Cardiac muscle cell (in vitro differentiated cells and primary cell): Measurements from ENCODE around the gene TMEM214. TPM values are rescaled to one million over a fixed set of nuclear protein-coding genes. Genes with fewer than 3 reads are reported as not detected.

ENCODE experiments used
- DNase-seq, 2 donors: peaks; one replicate each; pipeline versions ENCODE4 v3.0.0 to v3.0.0-alpha.2; 2010 to 2017; ENCODE audit warnings: low read depth in 1 of 2, low spot score in 1 of 2
- H3K27ac ChIP-seq: fragments of 200-600 bp; sonication (generic); 2 replicates; pipeline ENCODE4 v1.5.1; 2016
- H3K27me3 ChIP-seq: fragments of 200-600 bp; sonication (generic); 2 replicates; pipeline ENCODE4 v1.6.0; 2016; ENCODE audit warnings: control low read depth
- H3K36me3 ChIP-seq: fragments of 200-600 bp; sonication (generic); 2 replicates; pipeline ENCODE4 v1.5.1; 2016; ENCODE audit warnings: control low read depth
- H3K4me1 ChIP-seq: fragments of 200-600 bp; sonication (generic); 2 replicates; pipeline ENCODE4 v1.8.1; 2017; ENCODE audit warnings: low read depth, mild to moderate bottlenecking, mixed run types
- H3K4me3 ChIP-seq: fragments of 200-600 bp; sonication (generic); 2 replicates; pipeline ENCODE4 v1.5.1; 2016; ENCODE audit warnings: mild to moderate bottlenecking
- H3K9me3 ChIP-seq: fragments of 200-600 bp; sonication (generic); 2 replicates; pipeline ENCODE4 v1.5.1; 2017; ENCODE audit warnings: low read depth, mild to moderate bottlenecking, control low read depth
- polyA plus RNA-seq: library from polyadenylated mRNA; unstranded; fragments of >200 nt; fragmentation: Nextera tagmentation; extraction: Ambion mirVana; gene quantifications from 2 replicates; pipeline ENCODE4 v1.2.1, GENCODE V29; 2016
- total RNA-seq: library from RNA; depleted of rRNA; stranded (reverse); fragments of >200 nt; gene quantifications from 2 replicates; pipeline ENCODE4 v1.2.3, GENCODE V29; 2016
- TF ChIP-seq, protein P1 (sequence below): IDR thresholded peaks from 2 replicates; pipeline ENCODE4 v1.5.1; 2012; ENCODE audit warnings: low read depth, mild to moderate bottlenecking, low read length

Gene TMEM214
- total and polyA plus RNA-seq, 2 experiments from 2014 or later: 38.9 to 66.3 TPM

DNA sequence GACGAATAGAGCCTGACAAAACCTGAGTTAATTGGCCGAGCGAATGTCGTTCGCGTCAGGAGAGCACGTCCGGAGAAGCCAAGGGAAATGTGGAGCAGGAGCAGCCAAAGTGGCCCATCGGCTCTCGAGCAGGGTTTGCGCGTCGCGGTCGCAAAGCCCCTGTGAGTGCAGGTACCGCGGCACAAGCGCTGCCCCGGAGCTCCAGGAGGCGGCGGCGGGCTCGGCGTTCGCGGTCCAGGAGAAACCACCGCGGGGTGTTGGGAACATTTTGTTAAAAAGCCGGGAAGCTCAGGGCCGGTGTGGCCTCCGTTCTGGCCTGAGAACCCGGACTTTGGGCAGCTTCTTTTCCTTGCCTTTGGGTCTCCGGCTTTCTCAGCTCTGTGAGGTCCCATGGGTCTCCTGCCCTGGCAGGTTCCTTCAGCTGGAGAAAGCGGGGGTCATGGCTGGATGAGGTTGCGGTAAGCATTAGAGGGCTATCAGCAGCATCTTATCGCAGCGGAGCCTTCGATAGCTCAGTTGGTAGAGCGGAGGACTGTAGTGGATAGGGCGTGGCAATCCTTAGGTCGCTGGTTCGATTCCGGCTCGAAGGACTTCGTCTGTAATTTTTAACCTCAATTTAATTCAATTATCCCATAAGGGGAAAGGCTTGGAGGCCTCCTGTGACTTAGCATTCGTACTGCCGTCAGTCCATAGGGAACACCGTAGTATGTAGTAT, 17.7 kb downstream of the TMEM214 start:
- Histone ChIP-seq H3K36me3 (peaks cover 21% of the 10 kb centered on the region), H3K27ac (peak overlapping the region; percentile 96)
- TF ChIP-seq, protein P1, sequence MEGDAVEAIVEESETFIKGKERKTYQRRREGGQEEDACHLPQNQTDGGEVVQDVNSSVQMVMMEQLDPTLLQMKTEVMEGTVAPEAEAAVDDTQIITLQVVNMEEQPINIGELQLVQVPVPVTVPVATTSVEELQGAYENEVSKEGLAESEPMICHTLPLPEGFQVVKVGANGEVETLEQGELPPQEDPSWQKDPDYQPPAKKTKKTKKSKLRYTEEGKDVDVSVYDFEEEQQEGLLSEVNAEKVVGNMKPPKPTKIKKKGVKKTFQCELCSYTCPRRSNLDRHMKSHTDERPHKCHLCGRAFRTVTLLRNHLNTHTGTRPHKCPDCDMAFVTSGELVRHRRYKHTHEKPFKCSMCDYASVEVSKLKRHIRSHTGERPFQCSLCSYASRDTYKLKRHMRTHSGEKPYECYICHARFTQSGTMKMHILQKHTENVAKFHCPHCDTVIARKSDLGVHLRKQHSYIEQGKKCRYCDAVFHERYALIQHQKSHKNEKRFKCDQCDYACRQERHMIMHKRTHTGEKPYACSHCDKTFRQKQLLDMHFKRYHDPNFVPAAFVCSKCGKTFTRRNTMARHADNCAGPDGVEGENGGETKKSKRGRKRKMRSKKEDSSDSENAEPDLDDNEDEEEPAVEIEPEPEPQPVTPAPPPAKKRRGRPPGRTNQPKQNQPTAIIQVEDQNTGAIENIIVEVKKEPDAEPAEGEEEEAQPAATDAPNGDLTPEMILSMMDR: peak; percentile 39

DNA sequence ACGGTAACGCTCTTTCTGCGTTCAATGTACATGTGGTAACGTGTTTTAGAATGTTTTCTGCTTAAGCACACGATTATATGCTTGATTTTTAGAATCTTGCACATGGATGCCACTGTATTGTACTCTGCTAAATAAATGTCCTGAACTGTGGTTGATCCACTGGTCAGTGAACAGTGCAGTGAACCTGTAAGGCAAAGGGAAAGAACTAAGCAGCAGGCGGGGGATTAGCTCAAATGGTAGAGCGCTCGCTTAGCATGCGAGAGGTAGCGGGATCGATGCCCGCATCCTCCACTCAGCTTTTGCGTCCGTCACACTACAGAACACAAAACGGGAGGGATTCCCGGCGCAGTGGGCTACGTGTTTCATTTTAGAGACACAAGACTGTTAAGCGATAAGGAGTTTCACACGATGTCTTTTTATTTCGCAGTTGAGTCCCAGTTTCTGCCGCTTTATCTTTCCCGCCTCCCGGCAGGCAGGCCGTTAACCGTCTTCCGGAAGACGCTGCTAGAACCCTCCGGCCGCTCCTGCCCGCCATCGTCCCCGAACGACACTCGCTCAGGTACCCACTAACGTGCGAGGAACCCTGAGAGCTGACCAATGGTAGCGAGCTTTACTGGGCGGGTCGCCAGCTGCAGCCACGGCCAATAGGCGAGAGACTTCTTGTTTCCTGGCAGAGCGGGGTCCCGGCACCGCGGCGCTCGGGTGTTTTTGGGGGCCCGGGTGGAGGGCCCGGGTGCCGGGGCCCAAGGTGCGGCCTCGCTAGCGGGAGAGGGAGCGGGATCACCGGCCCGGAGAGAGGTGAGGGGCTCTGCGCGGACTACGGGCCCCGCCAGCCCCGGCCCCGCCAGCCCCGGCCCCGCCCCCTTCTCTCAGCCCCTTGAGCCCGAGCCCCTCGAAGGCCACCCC, 18.5 kb downstream of the TMEM214 start, which contains the start of gene AGBL5:
AGBL5 (plus strand) TSS at position 673 of the 906 bp plus-strand sequence. CDS start 1,291 bp downstream, outside the sequence.
- peak; percentile 93 to 94 for DNase-seq
- H3K9me3 ChIP-seq: no peaks in the 10 kb centered on the region
- no peaks in the 10 kb centered on the region for H3K27me3 ChIP-seq
- TF ChIP-seq, protein P1: no peak
- peaks cover 9% of the 10 kb centered on the region for H3K4me1 ChIP-seq
- H3K36me3 ChIP-seq: peaks cover 27% of the 10 kb centered on the region
- H3K27ac ChIP-seq: peak within 1 kb of the TSS; percentile 96
- peak within 1 kb of the TSS; percentile 97 for H3K4me3 ChIP-seq

More for the DNA sequence above, 17.7 kb downstream of the TMEM214 start:
- H3K4me3 ChIP-seq: peak overlapping the region; percentile 97
- H3K27me3 ChIP-seq: no peaks in the 10 kb centered on the region
- H3K9me3 ChIP-seq: no peaks in the 10 kb centered on the region
- H3K4me1 ChIP-seq: peaks cover 9% of the 10 kb centered on the region
- peak; percentile 90 to 92 for DNase-seq

- Histone ChIP-seq H3K4me1 (peaks cover 9% of the 10 kb centered on the region), H3K27ac (peak overlapping the region; percentile 96), H3K36me3 (peaks cover 33% of the 10 kb centered on the region), H3K4me3 (peak overlapping the region; percentile 97), H3K9me3 (no peaks in the 10 kb centered on the region), H3K27me3 (no peaks in the 10 kb centered on the region)
- DNase-seq: peak in 1 of 2 donors; percentile 28
- TF ChIP-seq, protein P1: no peak
Measured at GRCh38 chr2:27051902-27052645, 19.3 kb downstream of the TMEM214 start.

DNA sequence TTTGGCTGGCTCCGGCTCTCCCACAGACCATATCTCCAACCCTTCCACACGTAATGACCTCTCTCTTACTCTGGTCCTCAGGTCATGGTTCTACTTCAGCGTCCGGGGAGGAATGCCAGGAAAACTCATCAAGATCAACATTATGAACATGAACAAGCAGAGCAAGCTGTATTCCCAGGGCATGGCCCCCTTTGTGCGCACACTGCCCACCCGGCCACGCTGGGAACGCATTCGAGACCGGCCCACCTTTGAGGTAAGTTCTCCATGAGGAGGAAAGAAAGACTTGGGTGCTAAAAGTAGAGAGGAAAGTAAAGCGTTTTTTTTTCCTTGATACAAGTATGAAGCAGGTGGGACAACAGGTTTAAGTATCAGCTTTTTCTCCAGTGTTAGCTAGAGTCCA, 20.6 kb downstream of the TMEM214 start:
- H3K36me3 ChIP-seq: peaks cover 40% of the 10 kb centered on the region
- peaks cover 9% of the 10 kb centered on the region for H3K4me1 ChIP-seq
- no peaks in the 10 kb centered on the region for H3K9me3 ChIP-seq
- H3K27me3 ChIP-seq: no peaks in the 10 kb centered on the region
- no peak overlapping the region for H3K4me3 ChIP-seq
- TF ChIP-seq, protein P1: no peak
- H3K27ac ChIP-seq: no peak overlapping the region
- no peak for DNase-seq

GRCh38 chr2:27053776-27054175, 21.0 kb downstream of the TMEM214 start:
- DNase-seq: no peak
- Histone ChIP-seq H3K27ac (no peak overlapping the region), H3K4me1 (peaks cover 9% of the 10 kb centered on the region), H3K4me3 (no peak overlapping the region), H3K27me3 (no peaks in the 10 kb centered on the region), H3K36me3 (peaks cover 41% of the 10 kb centered on the region), H3K9me3 (no peaks in the 10 kb centered on the region)
- TF ChIP-seq, protein P1: no peak
